Endothelial cell of umbilical vein (primary cell): ENCODE measurements around the gene RFX6.

Experiments
- CTCF ChIP-seq, 2 donors: IDR thresholded peaks; 1 replicate in 1 of 2; 2 replicates in 1 of 2; pipeline ENCODE4 v1.5.1; 2011; ENCODE audit warnings: low read length in 2 of 2, mild to moderate bottlenecking in 2 of 2, moderate library complexity in 2 of 2, control low read depth in 1 of 2, inconsistent platforms in 1 of 2, low read depth in 1 of 2; ENCODE audit not compliant: insufficient read depth in 1 of 2; ENCODE audit errors: extremely low read depth in 1 of 2
- EZH2 ChIP-seq: IDR thresholded peaks from 2 replicates; pipeline ENCODE4 v1.6.1; 2012; ENCODE audit warnings: borderline replicate concordance, low read depth, mild to moderate bottlenecking, moderate library complexity, low read length, inconsistent platforms; ENCODE audit not compliant: severe bottlenecking
- FOS ChIP-seq: IDR thresholded peaks from 2 replicates; pipeline ENCODE4 v1.6.1; 2011; ENCODE audit warnings: mild to moderate bottlenecking, low read length, moderate library complexity, borderline replicate concordance; ENCODE audit not compliant: insufficient read depth
- GATA2 ChIP-seq: IDR thresholded peaks from 2 replicates; pipeline ENCODE4 v1.7.0; 2011; ENCODE audit warnings: low read depth, mild to moderate bottlenecking, moderate library complexity, mixed read lengths, low read length; ENCODE audit not compliant: insufficient read length, insufficient read depth
- JUN ChIP-seq: IDR thresholded peaks from 2 replicates; pipeline ENCODE4 v1.6.1; 2011; ENCODE audit warnings: borderline replicate concordance, low read depth; ENCODE audit not compliant: insufficient read length, insufficient read depth
- MYC ChIP-seq: IDR thresholded peaks from one replicate; pipeline ENCODE4 v1.6.1; 2011; ENCODE audit warnings: mild to moderate bottlenecking, low read depth, low read length
- POLR2A ChIP-seq: IDR thresholded peaks from 2 replicates; pipeline ENCODE4 v1.6.1; 2012; ENCODE audit warnings: low read depth, mild to moderate bottlenecking, control low read depth, low read length
- POLR2AphosphoS5 ChIP-seq: IDR thresholded peaks from 2 replicates; pipeline ENCODE4 v1.6.1; 2012; ENCODE audit warnings: low read depth, mild to moderate bottlenecking, control low read depth, low read length, moderate library complexity; ENCODE audit not compliant: insufficient read depth
- TF ChIP-seq, protein P1 (sequence below): IDR thresholded peaks from 2 replicates; pipeline ENCODE4 v1.6.1; 2011; ENCODE audit not compliant: insufficient read depth, insufficient read length

DNA sequence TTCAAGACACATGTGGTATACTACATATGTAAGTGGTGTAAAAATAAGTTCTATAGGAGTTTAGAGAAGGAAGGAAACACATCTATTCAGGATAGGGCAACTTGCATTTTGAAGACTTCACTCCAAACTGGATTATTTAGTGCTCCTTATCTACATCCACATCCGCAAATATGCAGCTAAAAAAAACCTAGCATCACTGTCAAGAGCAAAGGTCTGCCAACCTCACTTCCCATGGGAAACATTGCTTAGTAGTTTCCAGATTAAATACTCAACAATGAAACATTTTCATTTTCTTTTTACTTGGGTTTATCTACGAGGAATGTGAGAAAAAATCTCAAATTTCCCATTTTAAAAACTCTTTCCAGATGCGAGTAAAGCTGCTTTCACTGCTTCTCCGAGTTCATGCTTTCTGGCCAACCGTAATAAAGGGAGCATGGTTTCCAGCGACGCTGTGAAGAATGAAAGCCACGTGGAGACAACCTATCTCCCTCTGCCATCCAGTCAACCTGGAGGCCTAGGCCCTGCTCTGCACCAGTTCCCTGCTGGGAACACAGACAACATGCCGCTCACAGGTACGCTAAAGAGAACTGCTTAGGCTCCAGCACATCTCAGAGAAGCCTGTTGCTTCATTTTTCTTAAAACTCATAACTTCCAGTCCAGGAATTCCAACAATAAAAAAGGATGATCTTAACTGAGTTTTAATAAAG, 48.2 kb downstream of the RFX6 start:
- TF ChIP-seq POLR2A (no peak), EZH2 (no peak), CTCF (IDR thresholded peaks at IDR 0.05; ENCODE audit: extremely low read depth in 1 of 2, insufficient read depth in 1 of 2, low read depth in 1 of 2, low read length in 2 of 2) (no peak), JUN (no peak), POLR2AphosphoS5 (no peak), MYC (no peak), GATA2 (no peak), FOS (no peak)
- TF ChIP-seq, protein P1, sequence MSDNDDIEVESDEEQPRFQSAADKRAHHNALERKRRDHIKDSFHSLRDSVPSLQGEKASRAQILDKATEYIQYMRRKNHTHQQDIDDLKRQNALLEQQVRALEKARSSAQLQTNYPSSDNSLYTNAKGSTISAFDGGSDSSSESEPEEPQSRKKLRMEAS = no peak
